ENCODE data around the gene LBH. TPM values are rescaled to one million over a fixed set of nuclear protein-coding genes. Genes with fewer than 3 reads are reported as not detected.

Gene LBH
- total RNA-seq, 1 experiment from 2014 or later: 23.7 TPM

GRCh38 chr2:30273574-30273929 lies 42.2 kb downstream of the LBH start:
- DNase-seq (ENCODE audit: low spot score): no peak

- DNase-seq (ENCODE audit: low spot score): no peak
Measured at GRCh38 chr2:30275256-30275655, 43.9 kb downstream of the LBH start.

DNA sequence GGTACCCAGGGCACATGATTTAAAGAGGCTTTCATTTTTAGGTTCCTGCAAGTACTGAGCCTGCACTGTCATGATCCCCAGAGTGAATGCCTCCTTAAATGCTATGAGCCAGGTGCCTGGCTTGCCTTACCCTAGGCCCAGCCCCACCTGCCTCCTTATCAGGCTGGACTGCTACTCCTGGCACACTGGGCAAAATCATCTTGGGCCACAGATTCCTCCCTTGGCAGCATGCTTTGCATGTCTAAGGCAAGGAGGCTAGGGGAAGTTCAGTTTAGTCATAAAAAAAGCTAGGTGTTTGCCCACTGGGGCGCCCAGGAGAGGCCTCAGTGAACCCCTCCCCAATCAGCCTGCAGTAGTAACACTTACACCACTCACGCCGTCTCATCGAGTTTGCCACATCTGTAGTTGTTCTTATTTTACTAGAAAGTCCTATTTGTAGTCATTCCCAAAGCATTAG lies 45.1 kb downstream of the LBH start:
- DNase-seq (ENCODE audit: low spot score): no peak

DNA sequence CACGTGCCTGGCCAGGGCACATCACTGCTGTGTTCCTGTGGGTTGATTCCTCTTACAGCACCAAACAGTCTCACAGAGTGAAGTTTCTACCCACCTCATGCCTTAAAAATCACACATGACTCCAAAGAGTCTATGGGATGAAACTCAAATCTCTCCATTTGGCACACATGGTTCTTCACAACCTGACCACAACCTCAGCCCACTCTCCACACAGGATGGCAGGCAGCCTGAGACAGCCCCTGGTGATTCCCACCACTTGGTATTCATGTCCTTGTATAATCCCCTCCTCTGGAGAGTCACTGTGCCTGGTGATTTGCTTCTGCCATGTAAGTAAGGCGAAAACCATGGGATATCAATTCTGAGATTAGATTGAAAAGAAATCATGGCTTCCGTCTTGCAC lies 46.2 kb downstream of the LBH start:
- no peak for DNase-seq (ENCODE audit: low spot score)

GRCh38 chr2:30278419-30278818 lies 47.1 kb downstream of the LBH start:
- DNase-seq (ENCODE audit: low spot score): no peak

GRCh38 chr2:30280596-30281434 lies 49.5 kb downstream of the LBH start:
- no peak for DNase-seq (ENCODE audit: low spot score)

DNA sequence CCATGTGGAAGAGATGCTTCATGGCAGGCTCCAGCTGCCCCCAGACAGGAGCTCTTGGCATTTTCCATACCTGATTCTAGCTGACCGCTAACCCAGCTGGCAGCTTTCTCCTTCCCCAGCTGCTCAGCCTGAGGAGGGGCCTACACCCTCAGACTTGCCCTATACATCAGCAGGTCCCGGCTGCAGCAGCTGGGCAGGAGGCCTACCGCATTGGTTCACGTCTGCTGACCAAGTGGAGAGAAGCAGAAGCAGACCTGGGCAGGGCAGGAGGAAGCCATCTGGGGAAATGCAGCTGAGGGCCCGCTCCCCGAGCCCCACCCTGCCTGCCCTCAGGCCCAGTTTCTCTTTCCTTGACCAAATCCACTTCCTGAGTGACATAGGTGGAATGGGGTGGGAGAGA lies 50.7 kb downstream of the LBH start:
- DNase-seq (ENCODE audit: low spot score): no peak

DNA sequence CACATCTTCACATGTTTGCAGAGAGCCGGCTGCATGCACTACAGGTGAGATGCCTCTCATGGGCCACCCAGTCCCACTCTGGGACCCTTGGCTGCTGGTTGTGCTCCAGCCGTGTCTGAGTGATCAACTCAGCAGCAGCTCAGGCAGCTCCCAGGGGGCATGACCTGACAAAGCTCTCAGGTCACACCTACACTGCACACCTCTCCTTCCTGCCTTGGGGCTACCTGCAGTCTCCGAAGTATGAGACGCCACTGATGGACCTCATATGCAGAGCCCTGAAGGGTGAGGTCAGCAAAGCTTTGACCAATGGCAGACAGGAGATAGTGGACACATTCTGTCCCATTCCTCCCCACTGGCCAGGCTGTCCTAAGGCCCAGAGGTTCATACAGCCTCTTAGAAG lies 51.4 kb downstream of the LBH start:
- no peak for DNase-seq (ENCODE audit: low spot score)

GRCh38 chr2:30283931-30284565 lies 52.7 kb downstream of the LBH start:
- no peak for DNase-seq (ENCODE audit: low spot score)

- DNase-seq (ENCODE audit: low spot score): no peak
Measured at GRCh38 chr2:30285758-30286157, 54.4 kb downstream of the LBH start.

- DNase-seq (ENCODE audit: low spot score): no peak
Measured at GRCh38 chr2:30287190-30287840, 56.0 kb downstream of the LBH start.

DNA sequence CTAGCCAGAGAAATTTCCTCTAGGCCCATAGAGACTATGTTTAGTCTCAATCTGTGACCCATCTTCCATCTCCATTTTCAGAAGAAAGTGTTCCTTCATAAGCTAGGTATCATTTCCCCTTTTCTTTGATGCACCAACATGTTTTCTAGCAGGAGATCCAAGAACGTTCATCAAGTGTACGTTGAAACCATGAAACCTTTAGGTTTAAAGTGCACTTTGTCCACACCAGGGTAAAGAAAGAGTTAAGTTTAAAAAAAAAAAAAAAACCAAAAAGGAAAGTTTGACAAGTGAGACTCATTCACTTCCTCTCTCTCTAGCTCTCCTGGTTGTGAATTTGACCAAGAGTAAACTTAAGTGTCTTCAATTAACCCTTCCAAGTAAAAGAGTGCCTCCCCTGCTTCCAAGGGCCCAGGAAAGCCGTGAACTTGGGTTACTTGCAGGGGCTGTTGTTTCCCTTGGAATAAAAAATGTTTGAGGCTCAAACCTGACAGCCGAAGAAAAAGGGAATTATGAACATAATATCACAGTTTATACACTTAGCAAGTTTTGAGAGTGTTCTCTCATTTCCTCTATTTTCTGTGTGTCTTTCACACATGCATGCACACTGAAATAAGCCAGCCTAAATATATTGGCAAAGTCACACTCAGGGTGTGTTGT lies 56.7 kb downstream of the LBH start:
- DNase-seq (ENCODE audit: low spot score): no peak

DNA sequence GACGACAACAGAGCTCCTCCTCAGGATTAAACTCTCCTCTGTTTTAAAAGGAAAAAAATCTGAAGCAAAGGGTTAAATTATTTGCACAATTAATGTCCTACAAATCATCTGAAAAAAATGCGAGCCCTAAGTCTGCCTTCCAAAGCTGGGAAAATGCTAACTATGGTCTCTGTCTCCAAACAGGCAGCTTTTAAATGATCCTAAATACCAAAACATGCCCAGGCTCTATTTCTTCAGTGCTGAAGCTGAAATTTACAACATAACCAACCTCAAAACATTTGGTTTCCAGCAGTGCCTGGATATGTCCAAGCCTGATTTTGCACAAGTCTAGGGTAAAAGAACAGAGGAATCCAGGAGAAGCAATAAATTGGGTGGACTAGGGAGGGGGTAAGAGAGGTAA lies 57.2 kb downstream of the LBH start:
- no peak for DNase-seq (ENCODE audit: low spot score)

DNA sequence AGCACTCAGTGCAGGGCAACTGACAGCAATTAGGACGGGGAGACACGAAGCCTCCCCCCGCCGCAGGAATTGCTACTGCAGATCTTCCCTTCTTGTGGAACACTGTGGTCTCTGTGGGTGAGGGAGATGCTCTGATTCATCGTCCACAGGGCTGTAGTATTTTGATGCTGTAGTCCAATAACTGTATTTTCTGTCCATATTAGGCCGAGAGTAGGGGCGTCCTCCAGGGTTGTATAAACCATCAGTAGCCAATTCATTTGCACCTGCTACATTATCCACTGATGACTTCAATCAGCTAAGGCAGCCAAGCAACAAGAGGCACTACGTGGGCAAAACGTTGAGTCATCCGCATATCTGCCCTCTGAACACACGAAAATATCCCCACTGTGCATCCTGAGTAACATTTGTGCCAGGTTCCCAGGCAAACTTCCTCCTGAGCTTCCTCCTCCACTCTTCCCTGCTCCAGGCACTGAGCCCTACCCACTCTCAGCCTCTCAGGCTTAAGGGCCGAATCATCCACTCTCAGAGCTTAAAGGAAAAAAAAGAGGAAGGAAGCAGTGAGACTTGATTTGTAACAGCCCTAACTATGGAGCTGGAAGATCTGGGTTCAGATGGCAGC lies 62.1 kb downstream of the LBH start:
- DNase-seq (ENCODE audit: low spot score): peak; percentile 48

GRCh38 chr2:30294133-30294532 lies 62.8 kb downstream of the LBH start:
- no peak for DNase-seq (ENCODE audit: low spot score)

- no peak for DNase-seq (ENCODE audit: low spot score)
Measured at GRCh38 chr2:30296496-30296895, 65.2 kb downstream of the LBH start.

GRCh38 chr2:30298302-30298701 lies 67.0 kb downstream of the LBH start:
- DNase-seq (ENCODE audit: low spot score): no peak

- DNase-seq (ENCODE audit: low spot score): no peak
Measured at GRCh38 chr2:30300122-30300455, 68.8 kb downstream of the LBH start.

GRCh38 chr2:30300456-30301221 lies 69.3 kb downstream of the LBH start:
- DNase-seq (ENCODE audit: low spot score): no peak

DNA sequence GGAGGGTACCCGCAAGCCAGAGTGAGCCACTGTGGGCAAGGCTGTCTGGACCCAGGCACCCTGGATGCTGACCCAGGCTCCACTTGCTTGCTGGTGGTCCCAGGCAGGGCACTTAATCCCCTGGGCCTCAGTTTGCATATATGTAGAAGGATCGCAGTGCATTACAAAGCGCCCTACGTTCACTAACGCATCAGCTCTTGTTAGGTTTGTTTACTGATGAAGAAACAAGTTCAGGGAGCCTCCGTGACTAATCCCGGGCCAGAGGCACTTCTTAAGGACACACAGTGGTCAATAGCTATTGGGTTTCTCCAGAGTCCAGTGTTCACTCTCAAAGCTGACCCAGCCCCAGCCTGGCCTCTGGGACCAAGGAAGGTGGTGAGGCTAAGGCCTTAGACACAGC lies 70.2 kb downstream of the LBH start:
- DNase-seq (ENCODE audit: low spot score): no peak

DNA sequence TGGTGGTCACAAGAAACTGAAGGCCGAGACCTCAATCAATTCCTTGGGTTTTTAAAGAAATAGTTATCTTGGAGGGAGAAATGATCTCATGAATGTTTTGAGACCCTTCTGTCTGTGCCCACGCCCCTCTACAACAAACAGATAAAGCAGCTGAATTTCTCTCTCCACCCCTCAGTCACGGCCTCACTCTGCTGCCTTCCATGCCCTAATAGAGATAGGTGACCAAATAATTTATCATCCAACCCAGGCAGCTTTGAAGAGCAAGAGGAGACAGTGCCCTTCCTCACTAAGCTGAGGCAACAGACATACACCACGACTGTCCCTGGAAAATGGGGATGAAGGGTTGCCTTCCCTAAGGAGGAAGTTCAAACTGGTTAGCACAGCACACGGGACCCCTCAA lies 71.2 kb downstream of the LBH start:
- no peak for DNase-seq (ENCODE audit: low spot score)

Measured in H4 (cell line).